ENCODE results near the gene NATD1. TPM values are rescaled to one million over a fixed set of nuclear protein-coding genes. Genes with fewer than 3 reads are reported as not detected.

NATD1 gene
- 10 to 100 TPM in 3 of 4 donors, 1 to 10 TPM in 1; 8.1 to 15.7 (median 12.1) TPM for total RNA-seq
- 10.9 TPM for polyA plus RNA-seq
- long read RNA-seq, donor 1, full-length matches to known transcripts = 1 of 47 reads
- long read RNA-seq, donor 1, partial matches to known transcripts = 0 of 47 reads
- long read RNA-seq, donor 1, other reads (novel, unspliced or antisense) = 46 of 47 reads
- long read RNA-seq, donor 2, full-length matches to known transcripts = 11 of 25 reads
- long read RNA-seq, donor 2, partial matches to known transcripts = 0 of 25 reads
- long read RNA-seq, donor 2, other reads (novel, unspliced or antisense) = 14 of 25 reads
- long read RNA-seq, donor 3, full-length matches to known transcripts = 2 of 31 reads
- long read RNA-seq, donor 3, partial matches to known transcripts = 1 of 31 reads
- long read RNA-seq, donor 3, other reads (novel, unspliced or antisense) = 28 of 31 reads
- long read RNA-seq, donor 4, full-length matches to known transcripts = 6 of 14 reads
- long read RNA-seq, donor 4, partial matches to known transcripts = 0 of 14 reads
- long read RNA-seq, donor 4, other reads (novel, unspliced or antisense) = 8 of 14 reads

GRCh38 chr17:21252796-21253645 is at the start of gene NATD1:
NATD1 (minus strand) TSS chr17:21253410; CDS start chr17:21253264, 146 bp downstream.
- ATAC-seq (peak; percentile 73 to 80), DNase-seq (peak; percentile 87 to 96 (median 95))
- Histone ChIP-seq H3K27ac (ENCODE audit: low read length) (peak within 1 kb of the TSS; percentile 80), H3K4me3 (ENCODE audit: low read length) (peak within 1 kb of the TSS; percentile 89), H3K9me3 (ENCODE audit: control insufficient read depth, low read length) (no peaks in the 10 kb centered on the region), H3K4me1 (ENCODE audit: control insufficient read depth, insufficient read depth, low read length) (peaks cover 3% of the 10 kb centered on the region), H3K27me3 (ENCODE audit: control insufficient read depth, insufficient read depth) (no peaks in the 10 kb centered on the region)
- under 1% methylated on average over 117 of the region's 117 CpGs for WGBS
- intact Hi-C loops (cut with DNase I) = loop anchor here in 2 of 4 donors (10.0 kb wide), 1 partner anchor 128 kb away; the partner anchor contains the start of gene DHRS7B (in 2 of the 2)

- H3K9me3 ChIP-seq (ENCODE audit: control insufficient read depth, low read length) = no peaks in the 10 kb centered on the region
- no peak overlapping the region for H3K27ac ChIP-seq (ENCODE audit: low read length)
- WGBS = 70% methylated on average over 19 of the region's 19 CpGs
- ATAC-seq (no peak), DNase-seq (peak; percentile 11 to 46 (median 29))
- H3K4me3 ChIP-seq (ENCODE audit: low read length) = no peak overlapping the region
- intact Hi-C loops (cut with DNase I) = loop anchor here in 1 of 4 donors (10.0 kb wide), 1 partner anchor 913 kb away; no protein-coding TSS in a partner anchor
- H3K27me3 ChIP-seq (ENCODE audit: control insufficient read depth, insufficient read depth) = no peaks in the 10 kb centered on the region
- H3K4me1 ChIP-seq (ENCODE audit: control insufficient read depth, insufficient read depth, low read length) = no peaks in the 10 kb centered on the region
Observed at GRCh38 chr17:21301593-21302550, 48.7 kb upstream of the NATD1 start.

- no peaks in the 10 kb centered on the region for H3K9me3 ChIP-seq (ENCODE audit: control insufficient read depth, low read length)
- DNase-seq = peak; percentile 8 to 57 (median 46)
- H3K4me1 ChIP-seq (ENCODE audit: control insufficient read depth, insufficient read depth, low read length) = peaks cover 3% of the 10 kb centered on the region
- no peaks in the 10 kb centered on the region for H3K27me3 ChIP-seq (ENCODE audit: control insufficient read depth, insufficient read depth)
- 73% methylated on average over 31 of the region's 31 CpGs for WGBS
- ATAC-seq = no peak
- intact Hi-C loops (cut with DNase I) = loop anchor here in 1 of 4 donors (10.0 kb wide), 1 partner anchor 914 kb away; no protein-coding TSS in a partner anchor
- H3K27ac ChIP-seq (ENCODE audit: low read length) = no peak overlapping the region
- H3K4me3 ChIP-seq (ENCODE audit: low read length) = no peak overlapping the region
Observed at GRCh38 chr17:21300601-21301571, 47.7 kb upstream of the NATD1 start.

- intact Hi-C loops (cut with DNase I) = loop anchor here in 1 of 4 donors (10.0 kb wide), 1 partner anchor 915 kb away; no protein-coding TSS in a partner anchor
- peaks cover 3% of the 10 kb centered on the region for H3K4me1 ChIP-seq (ENCODE audit: control insufficient read depth, insufficient read depth, low read length)
- DNase-seq (peak in 1 of 3 donors; percentile 6), ATAC-seq (no peak)
- H3K4me3 ChIP-seq (ENCODE audit: low read length) = no peak overlapping the region
- 57% methylated on average over 7 of the region's 7 CpGs for WGBS
- H3K27ac ChIP-seq (ENCODE audit: low read length) = no peak overlapping the region
- H3K9me3 ChIP-seq (ENCODE audit: control insufficient read depth, low read length) = no peaks in the 10 kb centered on the region
- no peaks in the 10 kb centered on the region for H3K27me3 ChIP-seq (ENCODE audit: control insufficient read depth, insufficient read depth)
Observed at GRCh38 chr17:21299981-21300600, 46.9 kb upstream of the NATD1 start.

- ATAC-seq = no peak
- no peak overlapping the region for H3K4me3 ChIP-seq (ENCODE audit: low read length)
- no peak overlapping the region for H3K27ac ChIP-seq (ENCODE audit: low read length)
- 67% methylated on average over 13 of the region's 13 CpGs for WGBS
- no peaks in the 10 kb centered on the region for H3K27me3 ChIP-seq (ENCODE audit: control insufficient read depth, insufficient read depth)
- no peaks in the 10 kb centered on the region for H3K9me3 ChIP-seq (ENCODE audit: control insufficient read depth, low read length)
- DNase-seq = peak in 1 of 3 donors; percentile 29
- intact Hi-C loops (cut with DNase I) = no loop called here
- H3K4me1 ChIP-seq (ENCODE audit: control insufficient read depth, insufficient read depth, low read length) = peaks cover 3% of the 10 kb centered on the region
Observed at GRCh38 chr17:21298983-21299519, 45.8 kb upstream of the NATD1 start.

- 75% methylated on average over 22 of the region's 22 CpGs for WGBS
- H3K27ac ChIP-seq (ENCODE audit: low read length) = no peak overlapping the region
- H3K4me3 ChIP-seq (ENCODE audit: low read length) = no peak overlapping the region
- H3K4me1 ChIP-seq (ENCODE audit: control insufficient read depth, insufficient read depth, low read length) = peaks cover 3% of the 10 kb centered on the region
- intact Hi-C loops (cut with DNase I) = no loop called here
- H3K9me3 ChIP-seq (ENCODE audit: control insufficient read depth, low read length) = no peaks in the 10 kb centered on the region
- no peaks in the 10 kb centered on the region for H3K27me3 ChIP-seq (ENCODE audit: control insufficient read depth, insufficient read depth)
- DNase-seq (peak in 1 of 3 donors; percentile 50), ATAC-seq (no peak)
Observed at GRCh38 chr17:21298056-21298982, 45.1 kb upstream of the NATD1 start.

- H3K27ac ChIP-seq (ENCODE audit: low read length) = no peak overlapping the region
- peaks cover 3% of the 10 kb centered on the region for H3K4me1 ChIP-seq (ENCODE audit: control insufficient read depth, insufficient read depth, low read length)
- ATAC-seq (no peak), DNase-seq (no peak)
- H3K27me3 ChIP-seq (ENCODE audit: control insufficient read depth, insufficient read depth) = no peaks in the 10 kb centered on the region
- intact Hi-C loops (cut with DNase I) = no loop called here
- H3K9me3 ChIP-seq (ENCODE audit: control insufficient read depth, low read length) = no peaks in the 10 kb centered on the region
- WGBS = 56% methylated on average over 10 of the region's 10 CpGs
- no peak overlapping the region for H3K4me3 ChIP-seq (ENCODE audit: low read length)
Observed at GRCh38 chr17:21297597-21297996, 44.4 kb upstream of the NATD1 start.

- no peaks in the 10 kb centered on the region for H3K9me3 ChIP-seq (ENCODE audit: control insufficient read depth, low read length)
- DNase-seq = no peak
- peaks cover 3% of the 10 kb centered on the region for H3K4me1 ChIP-seq (ENCODE audit: control insufficient read depth, insufficient read depth, low read length)
- no peaks in the 10 kb centered on the region for H3K27me3 ChIP-seq (ENCODE audit: control insufficient read depth, insufficient read depth)
- WGBS = 67% methylated on average over 10 of the region's 10 CpGs
- no peak overlapping the region for H3K4me3 ChIP-seq (ENCODE audit: low read length)
- ATAC-seq = no peak
- intact Hi-C loops (cut with DNase I) = no loop called here
- no peak overlapping the region for H3K27ac ChIP-seq (ENCODE audit: low read length)
Observed at GRCh38 chr17:21297026-21297520, 43.9 kb upstream of the NATD1 start.
